Hepatocyte (in vitro differentiated cells): Measurements from ENCODE around the gene CBLB. TPM values are rescaled to one million over a fixed set of nuclear protein-coding genes. Genes with fewer than 3 reads are reported as not detected.

Source experiments
- DNase-seq: peaks from one replicate; pipeline ENCODE4 v3.0.0-alpha.2; 2016; ENCODE audit warnings: low spot score
- H2AFZ ChIP-seq: fragments of 200-600 bp; sonication (generic); 2 replicates; pipeline ENCODE4 v1.6.0; 2016; ENCODE audit warnings: antibody characterized with exemption, mild to moderate bottlenecking
- H3K27ac ChIP-seq: fragments of 200-600 bp; sonication (generic); 2 replicates; pipeline ENCODE4 v1.5.1; 2016; ENCODE audit warnings: mild to moderate bottlenecking
- H3K27me3 ChIP-seq: fragments of 200-600 bp; sonication (generic); 2 replicates; pipeline ENCODE4 v1.6.1; 2016
- H3K36me3 ChIP-seq: fragments of 200-600 bp; sonication (generic); replicated peaks from 2 replicates; pipeline ENCODE4 v1.5.1; 2016; ENCODE audit warnings: low read depth; ENCODE audit not compliant: insufficient read depth
- H3K4me1 ChIP-seq: fragments of 200-600 bp; sonication (generic); 2 replicates; pipeline ENCODE4 v1.5.1; 2016; ENCODE audit warnings: mild to moderate bottlenecking, moderate library complexity; ENCODE audit not compliant: insufficient read depth
- H3K4me2 ChIP-seq: fragments of 200-600 bp; sonication (generic); 2 replicates; pipeline ENCODE4 v1.6.0; 2016
- H3K4me3 ChIP-seq: fragments of 200-600 bp; sonication (generic); 2 replicates; pipeline ENCODE4 v1.5.1; 2016; ENCODE audit warnings: mild to moderate bottlenecking
- H3K79me2 ChIP-seq: fragments of 200-600 bp; sonication (generic); 2 replicates; pipeline ENCODE4 v1.6.0; 2017; ENCODE audit warnings: mild to moderate bottlenecking
- H3K9me2 ChIP-seq: fragments of 200-600 bp; sonication (generic); replicated peaks from 2 replicates; pipeline ENCODE4 v1.6.0; 2017; ENCODE audit warnings: mild to moderate bottlenecking; ENCODE audit not compliant: insufficient read depth
- H3K9me3 ChIP-seq: fragments of 200-600 bp; sonication (generic); 2 replicates; pipeline ENCODE4 v1.5.1; 2016; ENCODE audit warnings: low read depth, mild to moderate bottlenecking
- H4K20me1 ChIP-seq: fragments of 200-600 bp; sonication (generic); 2 replicates; pipeline ENCODE4 v1.6.0; 2016; ENCODE audit warnings: mild to moderate bottlenecking; ENCODE audit not compliant: insufficient read depth, poor library complexity, severe bottlenecking
- EZH2 ChIP-seq: fragments of 200-600 bp; sonication (generic); IDR thresholded peaks from 2 replicates; pipeline ENCODE4 v1.6.1; 2016; ENCODE audit warnings: antibody characterized with exemption, mild to moderate bottlenecking, borderline replicate concordance
- EZH2phosphoT487 ChIP-seq: fragments of 200-600 bp; sonication (generic); IDR thresholded peaks from one replicate; pipeline ENCODE4 v1.6.1; 2018; ENCODE audit warnings: antibody characterized with exemption, mild to moderate bottlenecking, low read depth, moderate library complexity; ENCODE audit not compliant: unreplicated experiment, severe bottlenecking
- WGBS: methylation state at CpG from one replicate; pipeline ENCODE4 v1.1.6; 2016; ENCODE audit warnings: low lambda C conversion rate; ENCODE audit errors: missing lambda C conversion rate; 5-methylcytosine and 5-hydroxymethylcytosine counted together
- polyA plus RNA-seq: library from polyadenylated mRNA; unstranded; fragments of >200 nt; fragmentation: Nextera tagmentation; extraction: Ambion mirVana; gene quantifications from 2 replicates; pipeline ENCODE4 v1.2.1, GENCODE V29; 2016
- total RNA-seq: library from RNA; depleted of rRNA; stranded (reverse); fragments of >200 nt; gene quantifications from 2 replicates; pipeline ENCODE4 v1.2.3, GENCODE V29; 2014
- TF ChIP-seq, protein P1 (sequence below): fragments of 200-600 bp; sonication (generic); IDR thresholded peaks from 2 replicates; pipeline ENCODE4 v1.5.1; 2016; ENCODE audit warnings: antibody characterized with exemption, mild to moderate bottlenecking; ENCODE audit not compliant: poor library complexity

The CBLB gene
- total and polyA plus RNA-seq, 2 experiments from 2014 or later, result 22.6 to 56.0 TPM

DNA sequence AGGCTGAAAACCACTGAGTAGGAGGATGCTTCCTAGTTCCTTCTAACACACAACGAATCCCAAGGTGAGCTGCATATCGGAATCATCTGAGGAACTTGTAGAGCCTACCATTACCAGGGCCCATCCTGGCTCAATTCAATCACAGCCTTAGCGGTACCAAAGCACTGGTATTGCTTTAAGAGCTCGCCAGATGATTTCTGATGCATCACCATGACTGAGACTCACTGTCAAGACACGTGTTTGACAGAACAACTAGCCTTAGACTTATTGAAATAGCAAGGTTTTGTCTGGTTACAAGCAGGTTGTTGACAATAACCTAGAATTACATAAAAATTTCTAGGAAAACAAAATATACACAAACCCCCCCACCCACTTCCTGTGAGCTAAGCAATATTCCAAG lies 68.5 kb downstream of the CBLB start:
- 70% methylated on average over 5 of the region's 5 CpGs for WGBS
- peaks cover 9% of the 10 kb centered on the region for H3K4me1 ChIP-seq
- H3K9me2 ChIP-seq, result no peaks in the 10 kb centered on the region
- H3K27ac ChIP-seq, result no peak overlapping the region
- H3K79me2 ChIP-seq, result peaks cover 88% of the 10 kb centered on the region
- H3K27me3 ChIP-seq, result no peaks in the 10 kb centered on the region
- no peak for TF ChIP-seq EZH2phosphoT487
- TF ChIP-seq EZH2, result no peak
- TF ChIP-seq, protein P1, sequence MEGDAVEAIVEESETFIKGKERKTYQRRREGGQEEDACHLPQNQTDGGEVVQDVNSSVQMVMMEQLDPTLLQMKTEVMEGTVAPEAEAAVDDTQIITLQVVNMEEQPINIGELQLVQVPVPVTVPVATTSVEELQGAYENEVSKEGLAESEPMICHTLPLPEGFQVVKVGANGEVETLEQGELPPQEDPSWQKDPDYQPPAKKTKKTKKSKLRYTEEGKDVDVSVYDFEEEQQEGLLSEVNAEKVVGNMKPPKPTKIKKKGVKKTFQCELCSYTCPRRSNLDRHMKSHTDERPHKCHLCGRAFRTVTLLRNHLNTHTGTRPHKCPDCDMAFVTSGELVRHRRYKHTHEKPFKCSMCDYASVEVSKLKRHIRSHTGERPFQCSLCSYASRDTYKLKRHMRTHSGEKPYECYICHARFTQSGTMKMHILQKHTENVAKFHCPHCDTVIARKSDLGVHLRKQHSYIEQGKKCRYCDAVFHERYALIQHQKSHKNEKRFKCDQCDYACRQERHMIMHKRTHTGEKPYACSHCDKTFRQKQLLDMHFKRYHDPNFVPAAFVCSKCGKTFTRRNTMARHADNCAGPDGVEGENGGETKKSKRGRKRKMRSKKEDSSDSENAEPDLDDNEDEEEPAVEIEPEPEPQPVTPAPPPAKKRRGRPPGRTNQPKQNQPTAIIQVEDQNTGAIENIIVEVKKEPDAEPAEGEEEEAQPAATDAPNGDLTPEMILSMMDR, result no peak
- no peaks in the 10 kb centered on the region for H4K20me1 ChIP-seq
- H3K4me3 ChIP-seq, result no peak overlapping the region
- no peak overlapping the region for H2AFZ ChIP-seq
- H3K36me3 ChIP-seq, result no peaks in the 10 kb centered on the region
- DNase-seq, result no peak
- H3K4me2 ChIP-seq, result no peak overlapping the region
- H3K9me3 ChIP-seq, result peaks cover 3% of the 10 kb centered on the region

DNA sequence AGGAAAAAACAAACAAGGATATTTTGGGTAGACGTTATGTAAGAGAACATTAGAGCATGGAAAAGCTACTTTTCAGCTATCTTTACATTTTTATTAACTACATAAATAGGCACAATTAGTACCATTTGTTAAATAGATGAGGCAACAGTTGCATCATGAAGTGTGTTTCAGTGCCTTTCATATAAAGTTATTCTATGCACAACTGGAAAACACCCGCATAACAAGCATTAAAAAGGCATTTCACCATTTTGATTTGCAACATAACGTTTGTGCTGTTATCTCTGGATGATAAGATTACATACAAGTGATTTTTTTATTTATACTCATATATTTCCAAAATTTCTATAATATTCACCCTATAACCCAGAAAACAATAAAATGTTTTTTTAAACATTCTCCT lies 69.5 kb downstream of the CBLB start:
- WGBS, result 80% methylated on average over 3 of the region's 3 CpGs

DNA sequence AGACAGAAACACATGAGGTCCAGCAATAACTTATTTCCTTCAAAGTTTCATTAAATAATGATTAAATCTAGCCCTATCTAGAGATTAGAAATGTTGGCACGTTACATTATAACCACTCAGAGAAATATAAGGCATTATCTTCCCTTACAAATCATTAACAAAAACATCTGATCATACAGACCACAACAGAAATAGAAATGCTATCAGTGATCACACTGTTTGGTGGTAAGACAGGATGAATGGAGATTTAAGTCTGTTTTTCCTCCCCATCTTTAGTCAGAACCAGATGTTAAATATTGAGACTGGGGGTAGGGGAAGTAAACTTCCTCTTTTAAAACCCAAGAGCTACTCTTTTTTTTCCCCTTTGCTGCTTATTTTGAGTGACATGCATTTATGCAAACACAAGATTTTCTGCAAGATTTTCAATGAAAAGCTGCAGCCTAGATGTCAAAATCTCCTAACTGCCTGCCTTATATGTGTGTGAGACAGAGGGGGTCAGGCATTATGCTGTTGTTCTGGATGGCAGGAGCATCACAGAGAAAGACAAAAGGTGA lies 70.4 kb downstream of the CBLB start:
- Histone ChIP-seq H3K9me2 (no peaks in the 10 kb centered on the region), H3K4me1 (peaks cover 9% of the 10 kb centered on the region), H3K36me3 (no peaks in the 10 kb centered on the region), H3K9me3 (peaks cover 3% of the 10 kb centered on the region), H2AFZ (no peak overlapping the region), H3K27ac (no peak overlapping the region), H3K4me3 (no peak overlapping the region), H3K79me2 (peaks cover 92% of the 10 kb centered on the region), H3K4me2 (no peak overlapping the region), H4K20me1 (no peaks in the 10 kb centered on the region), H3K27me3 (no peaks in the 10 kb centered on the region)
- 42% methylated on average over 1 of the region's 1 CpG for WGBS
- TF ChIP-seq, protein P1, result no peak
- TF ChIP-seq EZH2, result no peak
- TF ChIP-seq EZH2phosphoT487, result no peak
- no peak for DNase-seq

More for the DNA sequence above, 69.5 kb downstream of the CBLB start:
- H3K36me3 ChIP-seq, result no peaks in the 10 kb centered on the region
- no peak for DNase-seq
- H3K9me2 ChIP-seq, result no peaks in the 10 kb centered on the region
- no peaks in the 10 kb centered on the region for H3K27me3 ChIP-seq
- no peaks in the 10 kb centered on the region for H4K20me1 ChIP-seq
- H2AFZ ChIP-seq, result no peak overlapping the region
- H3K4me1 ChIP-seq, result peaks cover 9% of the 10 kb centered on the region
- peaks cover 3% of the 10 kb centered on the region for H3K9me3 ChIP-seq
- H3K27ac ChIP-seq, result no peak overlapping the region
- no peak overlapping the region for H3K4me3 ChIP-seq
- no peak overlapping the region for H3K4me2 ChIP-seq
- H3K79me2 ChIP-seq, result peaks cover 88% of the 10 kb centered on the region
- no peak for TF ChIP-seq EZH2phosphoT487
- TF ChIP-seq EZH2, result no peak
- TF ChIP-seq, protein P1, result no peak
